ENCODE data around the gene USF2. TPM values are rescaled to one million over a fixed set of nuclear protein-coding genes. Genes with fewer than 3 reads are reported as not detected.

Gene USF2
- total and polyA plus RNA-seq, 2 experiments from 2014 or later: 30.2 to 55.6 TPM

DNA sequence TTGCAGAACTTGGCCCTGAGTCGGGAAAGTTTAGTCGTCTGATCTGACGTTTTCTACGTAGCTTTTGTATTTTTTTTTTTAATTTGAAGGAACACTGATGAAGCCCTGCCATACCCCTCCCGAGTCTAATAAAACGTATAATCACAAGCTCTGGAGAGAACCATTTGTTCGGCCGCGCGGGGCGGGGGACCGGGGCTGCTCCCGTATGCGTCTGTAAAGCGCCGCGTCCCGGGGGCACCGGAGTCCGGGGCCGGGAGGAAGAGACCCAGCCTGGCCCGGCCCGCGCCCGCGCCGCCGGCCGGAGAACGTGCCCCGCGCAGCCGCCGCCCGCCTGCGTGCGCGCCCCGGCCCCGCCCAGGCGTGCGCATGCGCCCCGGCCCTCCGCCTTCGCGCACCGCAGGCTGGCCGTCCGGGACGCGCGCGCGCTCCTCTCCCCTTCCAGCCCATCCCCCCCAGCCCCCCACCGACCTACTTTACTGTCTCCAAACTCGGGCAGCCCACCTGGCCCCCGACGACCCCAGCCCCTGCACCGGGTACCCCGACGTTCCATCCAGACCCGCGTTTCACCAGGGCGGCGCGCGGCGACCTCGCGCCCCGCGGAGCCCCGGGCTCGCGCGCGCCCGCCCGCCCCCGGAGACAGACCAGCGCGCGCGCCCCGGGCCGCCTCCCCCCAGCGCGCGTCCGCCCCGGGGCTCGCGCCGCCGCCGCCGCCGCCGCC is 785 bp upstream of the USF2 start:
- peak overlapping the region; percentile 96 for H2AFZ ChIP-seq
- peaks cover 34% of the 10 kb centered on the region for H3K79me2 ChIP-seq
- H3K4me1 ChIP-seq (ENCODE audit: insufficient read depth): peaks cover 12% of the 10 kb centered on the region
- peak overlapping the region; percentile 100 for H3K27ac ChIP-seq
- TF ChIP-seq, protein P1, sequence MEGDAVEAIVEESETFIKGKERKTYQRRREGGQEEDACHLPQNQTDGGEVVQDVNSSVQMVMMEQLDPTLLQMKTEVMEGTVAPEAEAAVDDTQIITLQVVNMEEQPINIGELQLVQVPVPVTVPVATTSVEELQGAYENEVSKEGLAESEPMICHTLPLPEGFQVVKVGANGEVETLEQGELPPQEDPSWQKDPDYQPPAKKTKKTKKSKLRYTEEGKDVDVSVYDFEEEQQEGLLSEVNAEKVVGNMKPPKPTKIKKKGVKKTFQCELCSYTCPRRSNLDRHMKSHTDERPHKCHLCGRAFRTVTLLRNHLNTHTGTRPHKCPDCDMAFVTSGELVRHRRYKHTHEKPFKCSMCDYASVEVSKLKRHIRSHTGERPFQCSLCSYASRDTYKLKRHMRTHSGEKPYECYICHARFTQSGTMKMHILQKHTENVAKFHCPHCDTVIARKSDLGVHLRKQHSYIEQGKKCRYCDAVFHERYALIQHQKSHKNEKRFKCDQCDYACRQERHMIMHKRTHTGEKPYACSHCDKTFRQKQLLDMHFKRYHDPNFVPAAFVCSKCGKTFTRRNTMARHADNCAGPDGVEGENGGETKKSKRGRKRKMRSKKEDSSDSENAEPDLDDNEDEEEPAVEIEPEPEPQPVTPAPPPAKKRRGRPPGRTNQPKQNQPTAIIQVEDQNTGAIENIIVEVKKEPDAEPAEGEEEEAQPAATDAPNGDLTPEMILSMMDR (IDR thresholded peaks at IDR 0.05; ENCODE audit: poor library complexity): no peak
- TF ChIP-seq EZH2 (IDR thresholded peaks at IDR 0.05; ENCODE audit: borderline replicate concordance) (no peak), EZH2phosphoT487 (IDR thresholded peaks at IDR 0.05; ENCODE audit: low read depth, severe bottlenecking, unreplicated experiment) (no peak)
- H3K9me2 ChIP-seq (replicated peaks; ENCODE audit: insufficient read depth): no peaks in the 10 kb centered on the region
- 3% methylated on average over 40 of the region's 100 CpGs for WGBS (ENCODE audit: low lambda C conversion rate, missing lambda C conversion rate)
- peaks cover 10% of the 10 kb centered on the region for H4K20me1 ChIP-seq (ENCODE audit: insufficient read depth, poor library complexity, severe bottlenecking)
- no peaks in the 10 kb centered on the region for H3K27me3 ChIP-seq
- peak overlapping the region; percentile 99 for H3K4me2 ChIP-seq
- peak; percentile 91 for DNase-seq (ENCODE audit: low spot score)
- no peaks in the 10 kb centered on the region for H3K9me3 ChIP-seq (ENCODE audit: low read depth)
- peak overlapping the region; percentile 97 for H3K4me3 ChIP-seq
- H3K36me3 ChIP-seq (replicated peaks; ENCODE audit: insufficient read depth, low read depth): no peaks in the 10 kb centered on the region

DNA sequence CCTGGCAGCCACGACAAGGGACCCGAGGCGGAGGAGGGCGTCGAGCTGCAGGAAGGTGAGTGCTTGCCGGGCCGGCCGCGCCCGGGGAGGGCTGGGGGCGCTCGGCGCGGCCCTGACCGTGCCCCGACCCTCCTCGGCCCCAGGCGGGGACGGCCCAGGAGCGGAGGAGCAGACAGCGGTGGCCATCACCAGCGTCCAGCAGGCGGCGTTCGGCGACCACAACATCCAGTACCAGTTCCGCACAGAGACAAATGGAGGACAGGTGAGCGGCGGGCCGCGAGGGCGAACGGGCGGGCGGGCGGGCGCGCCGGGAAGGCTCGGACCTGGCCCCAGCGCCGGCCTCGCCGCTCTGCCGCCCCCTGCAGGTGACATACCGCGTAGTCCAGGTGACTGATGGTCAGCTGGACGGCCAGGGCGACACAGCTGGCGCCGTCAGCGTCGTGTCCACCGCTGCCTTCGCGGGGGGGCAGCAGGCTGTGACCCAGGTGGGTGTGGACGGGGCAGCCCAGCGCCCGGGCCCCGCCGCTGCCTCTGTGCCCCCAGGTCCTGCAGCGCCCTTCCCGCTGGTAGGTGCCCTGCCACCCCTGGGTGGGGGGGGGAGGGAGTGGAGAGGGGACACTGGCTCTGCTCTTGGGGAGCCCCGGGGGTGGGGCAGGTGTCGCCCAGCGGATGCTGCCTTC is 816 bp downstream of the USF2 start:
- Histone ChIP-seq H3K27ac (peak overlapping the region; percentile 97), H2AFZ (no peak overlapping the region), H3K4me2 (peak overlapping the region; percentile 99), H3K9me2 (replicated peaks; ENCODE audit: insufficient read depth) (no peaks in the 10 kb centered on the region), H3K36me3 (replicated peaks; ENCODE audit: insufficient read depth, low read depth) (no peaks in the 10 kb centered on the region), H3K4me3 (peak overlapping the region; percentile 71), H4K20me1 (ENCODE audit: insufficient read depth, poor library complexity, severe bottlenecking) (peaks cover 10% of the 10 kb centered on the region), H3K9me3 (ENCODE audit: low read depth) (no peaks in the 10 kb centered on the region), H3K27me3 (no peaks in the 10 kb centered on the region), H3K79me2 (peaks cover 34% of the 10 kb centered on the region), H3K4me1 (ENCODE audit: insufficient read depth) (peaks cover 12% of the 10 kb centered on the region)
- TF ChIP-seq EZH2phosphoT487 (IDR thresholded peaks at IDR 0.05; ENCODE audit: low read depth, severe bottlenecking, unreplicated experiment) (no peak), EZH2 (IDR thresholded peaks at IDR 0.05; ENCODE audit: borderline replicate concordance) (no peak)
- TF ChIP-seq, protein P1 (IDR thresholded peaks at IDR 0.05; ENCODE audit: poor library complexity): peak; percentile 83
- WGBS (ENCODE audit: low lambda C conversion rate, missing lambda C conversion rate): 7% methylated on average over 38 of the region's 66 CpGs
- DNase-seq (ENCODE audit: low spot score): peak; percentile 93

DNA sequence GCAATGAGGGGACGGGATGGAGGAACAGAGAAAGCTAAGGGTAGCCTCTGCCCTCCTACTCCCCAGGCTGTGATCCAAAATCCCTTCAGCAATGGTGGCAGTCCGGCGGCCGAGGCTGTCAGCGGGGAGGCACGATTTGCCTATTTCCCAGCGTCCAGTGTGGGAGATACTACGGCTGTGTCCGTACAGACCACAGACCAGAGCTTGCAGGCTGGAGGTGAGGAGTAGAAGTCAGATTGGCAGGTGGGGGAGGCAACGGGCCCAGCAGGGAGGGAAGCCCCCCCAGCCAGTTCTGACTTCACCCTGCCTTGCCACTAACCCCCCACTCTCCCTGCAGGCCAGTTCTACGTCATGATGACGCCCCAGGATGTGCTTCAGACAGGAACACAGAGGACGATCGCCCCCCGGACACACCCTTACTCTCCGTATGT is 1.6 kb downstream of the USF2 start:
- no peaks in the 10 kb centered on the region for H3K9me2 ChIP-seq (replicated peaks; ENCODE audit: insufficient read depth)
- no peaks in the 10 kb centered on the region for H3K9me3 ChIP-seq (ENCODE audit: low read depth)
- WGBS (ENCODE audit: low lambda C conversion rate, missing lambda C conversion rate): 93% methylated on average over 16 of the region's 16 CpGs
- H3K4me1 ChIP-seq (ENCODE audit: insufficient read depth): peaks cover 9% of the 10 kb centered on the region
- H4K20me1 ChIP-seq (ENCODE audit: insufficient read depth, poor library complexity, severe bottlenecking): peaks cover 10% of the 10 kb centered on the region
- H3K36me3 ChIP-seq (replicated peaks; ENCODE audit: insufficient read depth, low read depth): no peaks in the 10 kb centered on the region
- H3K27ac ChIP-seq: peak overlapping the region; percentile 97
- no peak overlapping the region for H3K4me3 ChIP-seq
- TF ChIP-seq EZH2phosphoT487 (IDR thresholded peaks at IDR 0.05; ENCODE audit: low read depth, severe bottlenecking, unreplicated experiment): no peak
- TF ChIP-seq, protein P1 (IDR thresholded peaks at IDR 0.05; ENCODE audit: poor library complexity): no peak
- TF ChIP-seq EZH2 (IDR thresholded peaks at IDR 0.05; ENCODE audit: borderline replicate concordance): no peak
- DNase-seq (ENCODE audit: low spot score): no peak
- peak overlapping the region; percentile 99 for H3K4me2 ChIP-seq
- H2AFZ ChIP-seq: no peak overlapping the region
- peaks cover 34% of the 10 kb centered on the region for H3K79me2 ChIP-seq
- no peaks in the 10 kb centered on the region for H3K27me3 ChIP-seq

Measured in hepatocyte (in vitro differentiated cells).